LNCaP clone FGC (cell line): ENCODE measurements around the gene RAC3.
A peak's percentile ranks its signal among the peaks of the same experiment; 100 is the strongest.
"Not testable (repeated sequence)": the region's sequence is repeated elsewhere in the genome, so short reads cannot be mapped to it uniquely, and the experiment has no call there.

Experiments used
- DNase-seq: peaks from one replicate; pipeline ENCODE4 v3.0.0-alpha.2; 2011; ENCODE audit warnings: low read depth
- H3K4me3 ChIP-seq: 2 replicates; pipeline ENCODE4 v1.5.1; 2011; ENCODE audit warnings: mild to moderate bottlenecking, low read depth, low read length, control low read depth
- TF ChIP-seq, protein P1 (sequence below): IDR thresholded peaks from 2 replicates; pipeline ENCODE4 v1.5.1; 2012; ENCODE audit warnings: mild to moderate bottlenecking; ENCODE audit not compliant: control insufficient read depth, insufficient read depth; ENCODE audit errors: extremely low read depth

Gene RAC3

DNA sequence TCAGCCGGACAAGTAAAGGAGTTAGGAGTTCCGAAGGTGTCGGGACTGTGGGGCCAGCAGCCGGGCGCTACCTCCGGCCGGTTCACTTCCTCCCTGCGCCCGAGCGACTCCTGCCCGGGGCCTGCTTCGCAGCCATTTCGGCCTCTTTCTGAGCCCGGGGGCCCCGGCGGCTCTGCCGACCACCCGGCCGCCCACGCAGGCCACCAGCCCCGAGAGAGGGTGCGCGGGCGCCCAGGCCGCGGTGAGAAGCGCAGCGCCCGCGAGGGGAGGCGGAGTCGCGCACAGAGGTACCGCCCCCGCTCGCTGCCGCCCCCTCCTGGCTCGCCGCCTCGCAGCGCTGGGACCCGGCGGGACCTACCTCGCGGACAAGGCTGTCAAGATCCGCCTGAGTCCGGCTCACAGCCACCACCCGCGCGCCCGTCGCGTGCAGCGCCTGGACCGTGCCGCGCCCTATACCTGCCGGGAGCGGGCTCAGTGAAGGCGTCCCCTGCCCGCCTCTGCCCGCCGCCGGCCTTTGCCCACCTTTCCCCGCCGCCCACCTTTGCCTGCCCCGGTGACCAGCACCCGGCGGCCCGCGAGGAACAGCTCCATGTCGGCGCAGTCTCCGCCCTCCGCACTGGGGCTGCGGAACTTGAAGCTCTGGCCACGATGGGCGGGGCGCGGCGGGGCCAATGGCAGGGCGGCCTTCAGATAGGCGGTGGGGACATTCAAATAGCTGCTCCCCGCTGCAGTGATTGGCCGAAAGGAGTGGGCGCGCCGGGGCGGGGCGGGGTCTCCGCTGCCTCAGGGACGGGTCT lies 5.8 kb downstream of the RAC3 start, which contains the start of gene DCXR:
Gene DCXR, minus strand, starts transcription at position 606 of the 797 bp plus-strand sequence. Its CDS starts 15 bp downstream, at position 591.
- DNase-seq, result peak; percentile 87
- TF ChIP-seq, protein P1, sequence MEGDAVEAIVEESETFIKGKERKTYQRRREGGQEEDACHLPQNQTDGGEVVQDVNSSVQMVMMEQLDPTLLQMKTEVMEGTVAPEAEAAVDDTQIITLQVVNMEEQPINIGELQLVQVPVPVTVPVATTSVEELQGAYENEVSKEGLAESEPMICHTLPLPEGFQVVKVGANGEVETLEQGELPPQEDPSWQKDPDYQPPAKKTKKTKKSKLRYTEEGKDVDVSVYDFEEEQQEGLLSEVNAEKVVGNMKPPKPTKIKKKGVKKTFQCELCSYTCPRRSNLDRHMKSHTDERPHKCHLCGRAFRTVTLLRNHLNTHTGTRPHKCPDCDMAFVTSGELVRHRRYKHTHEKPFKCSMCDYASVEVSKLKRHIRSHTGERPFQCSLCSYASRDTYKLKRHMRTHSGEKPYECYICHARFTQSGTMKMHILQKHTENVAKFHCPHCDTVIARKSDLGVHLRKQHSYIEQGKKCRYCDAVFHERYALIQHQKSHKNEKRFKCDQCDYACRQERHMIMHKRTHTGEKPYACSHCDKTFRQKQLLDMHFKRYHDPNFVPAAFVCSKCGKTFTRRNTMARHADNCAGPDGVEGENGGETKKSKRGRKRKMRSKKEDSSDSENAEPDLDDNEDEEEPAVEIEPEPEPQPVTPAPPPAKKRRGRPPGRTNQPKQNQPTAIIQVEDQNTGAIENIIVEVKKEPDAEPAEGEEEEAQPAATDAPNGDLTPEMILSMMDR, result peak; percentile 91
- H3K4me3 ChIP-seq, result peak within 1 kb of the TSS; percentile 87

GRCh38 chr17:82037889-82038195 lies 6.4 kb downstream of the RAC3 start:
- TF ChIP-seq, protein P1, result no peak
- no peak for DNase-seq
- peak overlapping the region; percentile 87 for H3K4me3 ChIP-seq

GRCh38 chr17:82038796-82039409 lies 7.4 kb downstream of the RAC3 start:
- H3K4me3 ChIP-seq, DNase-seq: not testable (repeated sequence)

GRCh38 chr17:82039695-82040299 lies 8.3 kb downstream of the RAC3 start:
- no peak for DNase-seq
- TF ChIP-seq, protein P1, result no peak
- no peak overlapping the region for H3K4me3 ChIP-seq

GRCh38 chr17:82041144-82041814 lies 9.8 kb downstream of the RAC3 start:
- no peak overlapping the region for H3K4me3 ChIP-seq
- TF ChIP-seq, protein P1, result no peak
- DNase-seq, result no peak

DNA sequence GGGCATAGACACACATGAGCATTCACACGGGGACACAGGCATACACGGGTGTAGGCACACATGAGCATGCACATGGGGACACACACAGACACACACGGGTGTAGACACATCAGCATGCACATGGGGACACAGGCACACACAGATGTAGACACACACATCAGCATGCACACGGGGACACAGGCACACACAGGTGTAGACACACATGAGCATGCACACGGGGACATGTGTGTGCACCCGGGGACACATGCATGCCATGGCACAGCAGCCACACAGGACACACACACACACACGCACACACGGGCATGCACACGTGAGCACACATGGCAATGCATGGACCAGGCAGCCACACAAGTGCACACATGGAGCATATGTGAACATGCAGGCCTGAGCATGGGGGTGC lies 11.2 kb downstream of the RAC3 start:
- TF ChIP-seq, protein P1, result no peak
- DNase-seq, result no peak
- H3K4me3 ChIP-seq, result no peak overlapping the region

DNA sequence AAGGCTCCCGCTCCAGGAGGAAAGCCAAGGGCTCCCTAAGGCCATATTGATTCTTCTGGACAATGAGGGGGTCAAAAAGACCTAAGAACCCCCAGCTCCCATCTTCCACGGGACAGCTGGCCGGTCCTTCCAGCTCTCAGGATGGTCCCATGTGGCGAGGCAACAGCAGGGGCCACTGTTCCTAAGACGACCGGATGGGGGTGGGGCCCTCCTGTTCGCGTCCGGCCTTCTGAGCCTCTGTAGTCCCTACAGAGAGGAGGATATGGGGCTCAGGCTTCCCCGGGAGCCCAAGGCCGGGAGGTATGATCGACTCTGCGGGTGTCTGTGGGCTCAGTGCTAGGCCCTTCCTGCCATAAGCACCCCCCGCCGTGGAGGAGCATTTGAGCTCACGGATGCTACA lies 12.0 kb downstream of the RAC3 start:
- TF ChIP-seq, protein P1, result no peak
- no peak for DNase-seq
- no peak overlapping the region for H3K4me3 ChIP-seq
